IMR-90 (cell line): ENCODE measurements around the gene DVL1.

Experiments
- CHD1 ChIP-seq: IDR thresholded peaks from 2 replicates; pipeline ENCODE4 v1.6.1; 2012; ENCODE audit warnings: low read depth, low read length, improper control_type of control experiment
- MAZ ChIP-seq: IDR thresholded peaks from 2 replicates; pipeline ENCODE4 v1.6.1; 2012; ENCODE audit warnings: low read depth, mild to moderate bottlenecking, low read length, improper control_type of control experiment, moderate library complexity, borderline replicate concordance
- POLR2A ChIP-seq: IDR thresholded peaks from 2 replicates; pipeline ENCODE4 v1.6.1; 2012; ENCODE audit warnings: mild to moderate bottlenecking, low read depth, low read length
- SMC3 ChIP-seq: fragments of 150-350 bp; IDR thresholded peaks from 2 replicates; pipeline ENCODE4 v1.6.1; 2016; ENCODE audit warnings: low read depth, mild to moderate bottlenecking, antibody characterized with exemption, low read length, moderate library complexity
- TF ChIP-seq, protein P1 (sequence below): conservative IDR thresholded peaks from 2 replicates; pipeline ENCODE4 v1.5.1; 2012; ENCODE audit warnings: mild to moderate bottlenecking, low read depth, low read length, improper control_type of control experiment
- TF ChIP-seq, protein P2 (sequence below): fragments of 150-350 bp; IDR thresholded peaks from 2 replicates; pipeline ENCODE4 v1.6.1; 2017; ENCODE audit warnings: mild to moderate bottlenecking, antibody characterized with exemption, low read length, low read depth

DNA sequence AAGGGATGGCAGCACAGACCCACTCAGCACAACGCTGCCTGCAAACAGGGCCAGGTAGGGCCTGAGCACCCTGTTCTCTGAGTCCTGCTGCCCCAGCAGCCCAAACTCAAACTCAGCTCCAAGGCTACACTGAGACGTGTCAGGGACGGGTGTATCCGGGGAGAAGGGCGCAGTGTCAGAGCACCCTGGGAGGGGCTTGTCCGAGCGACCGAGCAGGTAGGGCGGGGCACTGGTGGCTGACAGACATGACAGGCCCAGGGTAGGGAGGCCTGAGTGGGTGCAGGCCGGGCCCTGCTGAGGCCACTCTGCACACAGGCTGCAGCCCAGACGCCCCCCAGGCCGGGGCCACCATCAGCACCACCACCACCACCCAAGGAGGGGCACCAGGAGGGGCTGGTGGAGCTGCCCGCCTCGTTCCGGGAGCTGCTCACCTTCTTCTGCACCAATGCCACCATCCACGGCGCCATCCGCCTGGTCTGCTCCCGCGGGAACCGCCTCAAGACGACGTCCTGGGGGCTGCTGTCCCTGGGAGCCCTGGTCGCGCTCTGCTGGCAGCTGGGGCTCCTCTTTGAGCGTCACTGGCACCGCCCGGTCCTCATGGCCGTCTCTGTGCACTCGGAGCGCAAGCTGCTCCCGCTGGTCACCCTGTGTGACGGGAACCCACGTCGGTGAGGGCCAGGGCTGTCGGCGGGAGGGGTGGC is 63.5 kb downstream of the DVL1 start:
- TF ChIP-seq, protein P1, sequence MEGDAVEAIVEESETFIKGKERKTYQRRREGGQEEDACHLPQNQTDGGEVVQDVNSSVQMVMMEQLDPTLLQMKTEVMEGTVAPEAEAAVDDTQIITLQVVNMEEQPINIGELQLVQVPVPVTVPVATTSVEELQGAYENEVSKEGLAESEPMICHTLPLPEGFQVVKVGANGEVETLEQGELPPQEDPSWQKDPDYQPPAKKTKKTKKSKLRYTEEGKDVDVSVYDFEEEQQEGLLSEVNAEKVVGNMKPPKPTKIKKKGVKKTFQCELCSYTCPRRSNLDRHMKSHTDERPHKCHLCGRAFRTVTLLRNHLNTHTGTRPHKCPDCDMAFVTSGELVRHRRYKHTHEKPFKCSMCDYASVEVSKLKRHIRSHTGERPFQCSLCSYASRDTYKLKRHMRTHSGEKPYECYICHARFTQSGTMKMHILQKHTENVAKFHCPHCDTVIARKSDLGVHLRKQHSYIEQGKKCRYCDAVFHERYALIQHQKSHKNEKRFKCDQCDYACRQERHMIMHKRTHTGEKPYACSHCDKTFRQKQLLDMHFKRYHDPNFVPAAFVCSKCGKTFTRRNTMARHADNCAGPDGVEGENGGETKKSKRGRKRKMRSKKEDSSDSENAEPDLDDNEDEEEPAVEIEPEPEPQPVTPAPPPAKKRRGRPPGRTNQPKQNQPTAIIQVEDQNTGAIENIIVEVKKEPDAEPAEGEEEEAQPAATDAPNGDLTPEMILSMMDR, result no peak
- TF ChIP-seq POLR2A (no peak), CHD1 (no peak), SMC3 (no peak), MAZ (no peak)
- TF ChIP-seq, protein P2, sequence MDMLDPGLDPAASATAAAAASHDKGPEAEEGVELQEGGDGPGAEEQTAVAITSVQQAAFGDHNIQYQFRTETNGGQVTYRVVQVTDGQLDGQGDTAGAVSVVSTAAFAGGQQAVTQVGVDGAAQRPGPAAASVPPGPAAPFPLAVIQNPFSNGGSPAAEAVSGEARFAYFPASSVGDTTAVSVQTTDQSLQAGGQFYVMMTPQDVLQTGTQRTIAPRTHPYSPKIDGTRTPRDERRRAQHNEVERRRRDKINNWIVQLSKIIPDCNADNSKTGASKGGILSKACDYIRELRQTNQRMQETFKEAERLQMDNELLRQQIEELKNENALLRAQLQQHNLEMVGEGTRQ, result no peak
